ENCODE data around the gene PAM.

The PAM gene

DNA sequence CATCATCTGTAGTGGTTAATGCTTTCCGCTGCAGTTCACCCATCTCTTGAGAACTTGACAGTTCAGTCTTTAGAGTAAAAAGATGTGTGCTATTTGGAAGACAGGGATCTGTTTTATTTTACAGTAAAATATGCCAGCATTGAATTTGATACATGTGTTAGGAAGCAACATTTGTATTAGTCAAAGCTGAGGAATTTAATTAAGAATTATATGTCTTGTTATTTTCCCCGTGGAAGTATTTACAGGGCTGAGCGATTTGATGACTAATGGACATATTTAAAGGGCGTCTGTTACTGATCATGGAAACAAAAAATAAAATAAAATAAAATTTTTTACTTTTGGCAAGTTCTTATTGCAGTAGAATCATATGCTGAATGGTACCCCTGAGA is 101.3 kb downstream of the PAM start:
- no peak overlapping the region for H3K4me3 ChIP-seq (ENCODE audit: low read depth, low read length)

DNA sequence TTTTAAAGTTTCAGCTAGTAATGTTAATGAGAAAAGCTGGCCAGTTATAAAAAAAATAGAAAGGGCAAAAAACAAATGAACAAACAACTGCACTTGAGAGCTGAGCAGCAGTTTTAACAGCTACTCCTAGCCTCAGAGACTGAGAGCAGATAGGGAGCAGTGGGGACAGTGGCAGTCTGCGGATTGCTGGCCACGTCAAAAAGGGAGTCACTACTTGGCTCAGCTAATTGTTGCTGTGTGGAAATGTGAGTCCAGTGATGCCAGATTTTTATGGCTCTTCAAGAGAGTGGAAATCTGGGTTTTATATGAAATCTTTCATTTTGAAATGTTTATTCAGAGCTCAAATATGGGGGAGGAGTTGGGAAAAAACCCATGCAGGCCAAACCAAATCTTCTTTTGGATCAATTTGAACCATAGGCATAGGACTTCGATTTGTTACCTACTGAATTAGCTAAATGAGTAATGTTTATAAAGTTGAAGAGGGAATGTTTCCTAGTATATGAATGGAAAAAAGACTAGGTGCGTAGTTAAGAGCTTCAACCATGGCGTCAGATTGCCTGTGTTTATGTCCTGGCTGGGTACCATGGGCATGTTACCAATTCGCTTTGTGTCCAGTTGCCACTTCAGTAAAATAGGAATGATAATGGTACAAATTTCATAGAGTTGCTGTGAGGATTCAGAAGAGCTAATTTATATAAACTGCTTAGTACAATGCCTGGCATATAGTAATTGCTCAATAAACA is 102.1 kb downstream of the PAM start:
- H3K4me3 ChIP-seq (ENCODE audit: low read depth, low read length), result no peak overlapping the region

DNA sequence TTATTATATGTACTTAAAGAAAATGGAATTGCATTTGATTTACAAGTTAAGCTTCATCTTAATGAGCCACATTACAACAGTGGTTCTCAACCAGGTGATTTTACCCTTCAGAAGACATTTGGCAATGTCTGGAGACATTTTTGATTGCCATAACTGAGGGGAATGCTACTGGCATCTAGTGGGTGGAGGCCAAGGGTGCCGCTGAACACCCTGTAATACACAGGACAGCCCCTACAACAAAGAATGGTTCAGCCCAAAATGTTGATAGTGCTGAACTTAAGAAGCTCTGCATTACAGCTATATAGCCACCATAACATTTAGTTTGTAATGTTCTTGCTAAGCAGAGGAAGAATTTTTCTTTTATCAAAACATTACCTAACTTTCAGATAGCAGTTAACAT is 103.1 kb downstream of the PAM start:
- H3K4me3 ChIP-seq (ENCODE audit: low read depth, low read length), result no peak overlapping the region

DNA sequence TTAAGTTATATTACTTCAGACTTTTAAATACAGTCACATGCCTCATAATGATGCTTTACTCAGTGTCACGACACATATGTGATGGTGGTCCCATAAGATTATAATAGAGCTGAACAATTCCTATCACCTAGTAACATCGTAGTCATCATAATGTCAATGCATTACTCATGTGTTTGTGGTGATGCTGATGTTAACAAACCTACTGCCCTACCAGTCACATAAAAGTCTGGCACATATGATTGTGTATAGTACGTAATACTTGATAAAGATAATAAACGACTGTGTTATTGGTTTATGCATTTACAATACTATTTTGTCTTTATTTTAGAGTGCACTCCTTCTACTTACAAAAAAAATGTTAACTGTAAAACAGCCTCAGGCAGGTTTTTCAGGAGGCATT is 103.7 kb downstream of the PAM start:
- no peak overlapping the region for H3K4me3 ChIP-seq (ENCODE audit: low read depth, low read length)

DNA sequence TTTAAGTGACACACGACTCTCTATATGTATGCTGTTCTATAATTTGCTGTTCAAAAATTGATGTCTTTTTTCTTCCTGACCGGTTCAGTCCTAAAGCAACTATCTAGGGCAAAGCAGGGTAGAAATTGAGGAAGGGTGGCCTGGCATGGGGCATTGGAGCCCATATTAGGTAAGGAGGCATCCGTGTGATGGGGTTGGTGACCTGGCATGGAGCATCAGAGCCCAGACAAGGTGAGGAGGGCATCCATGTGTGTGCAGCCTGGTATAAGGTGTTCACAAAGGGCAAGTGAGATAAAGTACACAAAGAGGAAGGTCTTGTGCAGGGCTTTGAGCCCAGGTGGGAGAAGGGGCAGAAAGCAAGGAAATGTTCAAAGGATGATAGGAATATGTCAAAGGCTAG is 104.9 kb downstream of the PAM start:
- H3K4me3 ChIP-seq (ENCODE audit: low read depth, low read length), result no peak overlapping the region

DNA sequence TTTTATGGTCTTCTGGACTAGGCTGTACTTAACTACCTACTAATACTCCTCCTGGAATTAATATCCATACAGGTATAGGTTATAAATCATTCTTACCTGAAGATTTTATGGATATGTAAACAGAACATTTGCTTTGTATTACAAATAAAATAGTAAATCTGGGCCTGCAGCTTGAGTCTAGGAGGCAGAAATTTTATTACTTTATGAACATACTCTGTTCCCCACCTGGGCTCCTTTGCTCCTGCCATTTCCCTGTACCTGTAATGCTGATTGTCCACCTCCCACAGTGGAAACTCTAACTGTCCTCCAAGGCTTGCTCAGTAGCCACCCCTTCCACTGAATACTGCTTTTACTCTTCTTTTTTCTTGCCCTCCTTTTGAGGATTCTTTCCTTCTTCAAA is 108.0 kb downstream of the PAM start:
- H3K4me3 ChIP-seq (ENCODE audit: low read depth, low read length), result no peak overlapping the region

DNA sequence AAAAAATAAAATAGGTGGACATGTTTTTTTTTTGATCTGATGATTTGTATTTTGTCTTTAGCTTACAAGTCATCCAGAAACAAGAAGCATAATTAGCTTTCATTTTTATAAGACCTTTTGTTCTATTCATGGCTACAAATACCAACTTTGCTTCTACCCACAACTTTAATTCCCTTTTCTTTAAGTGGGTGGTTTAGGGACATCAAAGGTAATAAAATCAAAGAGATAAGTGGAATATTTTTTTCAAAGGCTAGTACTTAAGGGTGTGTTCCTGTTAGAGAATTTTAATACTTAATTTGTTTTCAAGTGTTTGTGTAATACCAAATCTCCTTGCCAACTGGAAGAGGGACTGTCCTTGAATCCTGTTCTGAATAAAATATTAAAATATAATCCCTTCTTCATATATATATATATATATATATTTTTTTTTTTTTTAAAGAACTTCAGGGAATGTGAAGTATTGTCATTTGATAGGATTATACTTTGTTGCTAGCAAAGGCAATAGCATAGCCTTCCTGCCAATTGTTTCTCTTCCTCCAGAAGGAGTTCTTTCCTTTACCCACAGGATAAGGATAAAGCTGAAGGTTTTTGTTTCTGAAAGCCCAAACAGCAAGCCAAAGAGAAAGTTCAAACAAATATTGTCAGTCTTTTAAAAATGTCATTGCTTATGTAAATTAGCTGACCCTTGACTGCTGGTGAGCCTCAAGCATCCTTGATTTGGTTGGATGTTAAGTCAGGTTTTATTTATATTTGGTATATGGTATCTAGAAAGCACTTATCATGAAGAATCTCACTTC is 108.9 kb downstream of the PAM start:
- H3K4me3 ChIP-seq (ENCODE audit: low read depth, low read length), result no peak overlapping the region

DNA sequence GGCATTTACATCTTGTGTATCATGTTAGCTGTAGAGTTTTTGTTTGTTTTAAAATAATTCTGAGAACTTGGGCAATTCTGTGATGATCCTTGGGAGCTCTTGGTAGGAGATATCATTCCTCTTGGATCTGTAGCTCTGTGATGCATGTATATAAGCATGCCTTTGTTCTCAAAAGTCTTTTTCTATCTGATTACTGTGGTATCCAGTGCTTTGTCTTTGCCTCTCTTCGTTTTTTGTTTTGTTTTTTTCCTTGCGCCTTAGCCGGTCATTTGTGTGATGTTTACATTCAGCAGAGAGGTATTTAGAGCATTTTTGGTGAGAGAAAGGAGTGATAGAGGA is 110.0 kb downstream of the PAM start:
- H3K4me3 ChIP-seq (ENCODE audit: low read depth, low read length), result peak overlapping the region; percentile 69

DNA sequence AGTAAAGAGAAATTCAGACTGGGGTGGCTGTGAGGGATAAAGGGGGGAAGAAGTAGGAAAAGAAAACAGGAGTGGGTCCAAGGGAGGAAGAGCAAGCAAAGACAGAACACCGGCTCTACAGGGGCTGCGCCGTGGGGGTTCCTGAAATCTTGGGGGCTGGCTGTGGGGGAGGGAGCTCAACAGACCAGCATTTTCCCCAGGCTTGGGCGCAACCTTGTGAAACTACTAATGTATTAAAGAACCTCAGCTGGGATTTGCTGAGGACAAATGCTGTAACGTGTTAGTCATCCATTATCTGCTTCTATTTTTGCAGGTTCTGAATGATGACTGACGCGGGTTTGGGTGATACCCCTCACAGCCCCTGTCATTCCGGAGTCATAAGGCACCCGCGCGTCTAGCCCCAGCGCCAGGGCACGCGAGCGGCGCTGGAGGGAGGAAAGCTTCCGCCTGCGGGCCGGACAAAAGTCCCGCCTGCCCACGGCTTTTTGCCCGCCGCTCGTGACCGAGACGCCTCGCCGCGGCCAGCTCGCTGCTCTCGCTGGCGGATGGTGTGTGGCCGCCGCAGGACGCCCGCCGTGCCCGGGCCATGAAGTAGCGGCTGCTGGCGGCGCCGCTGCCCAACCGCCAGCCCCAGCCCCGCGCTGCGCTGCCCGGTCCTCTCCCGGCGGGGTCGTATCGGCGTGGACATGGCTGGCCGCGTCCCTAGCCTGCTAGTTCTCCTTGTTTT is 110.6 kb downstream of the PAM start:
- H3K4me3 ChIP-seq (ENCODE audit: low read depth, low read length), result peak overlapping the region; percentile 69

DNA sequence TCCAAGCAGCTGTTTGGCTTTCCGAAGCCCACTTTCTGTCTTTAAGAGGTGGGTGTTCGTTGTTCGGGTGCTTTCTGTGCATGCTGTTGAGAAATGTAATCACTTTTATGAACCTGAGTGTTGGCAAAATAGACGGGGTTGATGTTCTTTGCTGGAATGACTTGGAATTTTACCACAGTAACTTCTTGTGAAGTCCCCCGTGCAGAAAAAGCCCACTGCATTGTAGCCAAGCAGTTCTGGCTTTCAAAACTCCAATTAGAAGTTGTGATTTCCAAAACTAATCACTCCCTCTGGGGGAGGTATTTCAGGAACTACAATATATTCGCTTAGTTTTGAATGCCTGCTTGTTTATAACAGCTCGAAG is 111.1 kb downstream of the PAM start:
- peak overlapping the region; percentile 69 for H3K4me3 ChIP-seq (ENCODE audit: low read depth, low read length)

DNA sequence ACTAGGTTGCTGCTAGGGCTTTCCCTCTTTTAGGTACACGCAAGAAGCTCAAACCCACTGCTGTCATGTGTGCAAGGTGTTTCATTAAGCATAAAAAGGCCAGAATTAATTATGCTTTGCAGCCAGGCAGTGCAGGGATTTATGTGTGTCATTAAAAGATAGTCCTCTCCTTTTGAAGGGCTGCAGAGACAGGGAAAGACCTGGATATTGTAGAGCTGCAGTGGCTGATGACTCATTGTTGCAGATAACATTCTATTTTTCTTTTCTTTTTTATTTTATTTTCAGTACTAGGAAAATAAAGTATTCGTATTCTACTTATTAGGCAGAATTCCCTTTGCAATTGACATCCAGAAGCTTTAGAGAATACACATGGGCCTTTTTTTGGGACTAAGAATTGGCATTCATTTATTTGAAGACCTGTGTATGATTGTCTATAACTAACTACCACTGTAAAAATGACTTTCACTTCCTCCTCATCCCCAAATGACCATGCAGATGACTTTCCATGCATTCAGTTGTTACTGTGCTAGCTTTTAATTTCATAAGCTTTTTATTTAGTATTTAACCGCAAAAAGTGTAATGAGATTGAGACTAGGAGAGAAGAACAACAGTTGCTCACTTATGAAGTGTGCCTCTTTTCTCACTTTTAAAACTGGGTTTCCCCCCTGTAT is 113.0 kb downstream of the PAM start:
- H3K4me3 ChIP-seq (ENCODE audit: low read depth, low read length), result no peak overlapping the region

DNA sequence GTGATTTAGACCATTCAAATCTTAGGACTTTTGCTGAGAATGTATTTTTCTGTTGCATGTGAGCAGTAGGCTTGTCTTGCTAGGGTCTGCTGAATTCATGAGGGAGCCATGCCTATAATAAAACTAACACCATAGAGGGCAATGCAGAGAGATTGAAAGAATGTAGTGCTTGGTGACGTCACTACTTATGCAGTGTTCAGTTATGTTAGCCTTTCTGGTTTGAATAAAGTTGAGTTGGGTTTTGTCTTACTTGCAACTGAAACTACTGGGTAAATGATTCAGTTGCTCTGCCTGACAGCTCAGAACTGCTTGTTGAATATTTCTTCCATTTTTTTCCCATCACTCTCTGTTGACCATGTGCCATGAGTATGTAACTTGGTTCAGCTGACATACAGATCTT is 114.1 kb downstream of the PAM start:
- H3K4me3 ChIP-seq (ENCODE audit: low read depth, low read length), result no peak overlapping the region

DNA sequence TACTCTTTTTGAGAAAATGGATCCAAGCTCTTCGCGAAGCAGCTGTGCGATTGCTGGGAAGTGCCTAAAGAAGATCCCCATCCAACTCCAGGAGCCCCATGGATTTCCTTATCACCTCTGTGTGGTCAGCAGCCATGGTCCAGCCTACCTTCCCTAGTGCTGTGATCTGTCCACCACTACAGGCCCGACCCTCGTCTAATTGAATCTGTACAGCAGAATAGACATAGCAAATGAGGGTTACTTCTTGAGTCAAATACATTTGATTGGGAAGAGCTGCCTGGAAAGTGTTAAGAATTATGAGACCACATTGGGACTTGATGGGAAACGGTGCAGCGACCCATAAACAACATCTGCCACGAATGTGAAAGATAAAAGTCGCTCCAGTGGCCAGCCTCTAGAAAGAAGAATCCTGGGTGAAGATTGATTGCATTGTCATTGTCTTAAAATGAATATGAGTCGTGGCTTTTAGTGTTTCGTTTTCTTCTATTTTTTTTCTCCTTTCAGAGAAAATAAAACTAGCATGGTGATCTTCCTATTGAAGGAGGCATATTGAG is 118.4 kb downstream of the PAM start:
- no peak overlapping the region for H3K4me3 ChIP-seq (ENCODE audit: low read depth, low read length)

DNA sequence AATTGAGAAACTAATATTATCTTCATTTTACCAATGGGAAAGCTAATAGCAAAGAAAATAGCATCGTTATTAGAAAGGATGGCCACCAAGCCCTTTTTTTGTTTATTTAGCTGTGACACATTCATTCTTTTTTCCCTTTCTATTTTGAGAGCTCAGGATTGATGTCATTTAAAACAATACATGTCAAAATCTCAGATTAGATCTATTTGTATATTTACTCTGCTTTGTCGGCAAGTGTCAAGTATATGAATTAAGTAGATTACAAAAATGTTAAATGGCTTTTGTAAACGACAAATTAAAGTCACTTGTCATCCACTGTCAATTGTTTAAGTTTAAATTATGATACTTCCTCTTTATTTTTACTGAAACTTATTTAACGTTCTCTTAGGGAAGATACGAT is 118.9 kb downstream of the PAM start:
- no peak overlapping the region for H3K4me3 ChIP-seq (ENCODE audit: low read depth, low read length)

DNA sequence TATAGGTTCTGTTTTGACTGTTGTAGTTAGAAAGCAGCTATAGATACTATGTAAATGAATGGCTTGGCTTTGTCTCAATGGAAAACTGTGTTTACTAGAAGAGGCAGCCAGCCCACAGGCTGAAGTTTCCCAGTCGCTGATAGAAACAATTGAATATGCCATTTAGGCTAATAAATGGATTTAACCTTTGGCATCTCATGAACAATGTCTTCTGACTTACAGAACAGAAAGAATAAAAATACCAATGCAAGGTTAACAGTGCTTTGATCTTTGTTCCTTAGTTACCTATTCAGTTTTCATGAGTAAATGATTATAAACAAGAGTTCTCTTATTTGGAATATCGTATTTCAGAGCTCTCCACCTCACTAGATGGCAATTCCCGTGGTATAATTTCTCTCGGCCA is 120.6 kb downstream of the PAM start:
- H3K4me3 ChIP-seq (ENCODE audit: low read depth, low read length), result no peak overlapping the region

DNA sequence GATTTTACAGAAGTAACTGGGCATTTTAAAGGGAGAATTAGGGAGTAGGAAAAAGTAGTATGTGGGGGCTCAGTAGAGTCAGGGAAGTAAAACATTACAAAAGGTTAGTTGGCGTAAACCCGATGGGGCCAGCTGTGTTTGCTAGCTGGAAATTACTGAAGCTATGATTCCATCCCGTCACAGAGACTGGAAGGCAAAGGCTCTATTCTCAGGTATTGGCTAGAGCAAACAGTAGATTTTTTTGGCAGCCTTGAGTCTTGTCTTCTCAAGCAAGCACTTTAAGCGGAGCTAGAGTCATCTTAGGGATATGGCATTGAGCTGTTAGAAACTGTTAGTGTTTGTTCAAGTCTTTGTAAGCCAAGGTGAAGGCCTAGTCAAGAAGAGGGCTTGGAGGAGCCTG is 121.5 kb downstream of the PAM start:
- no peak overlapping the region for H3K4me3 ChIP-seq (ENCODE audit: low read depth, low read length)

DNA sequence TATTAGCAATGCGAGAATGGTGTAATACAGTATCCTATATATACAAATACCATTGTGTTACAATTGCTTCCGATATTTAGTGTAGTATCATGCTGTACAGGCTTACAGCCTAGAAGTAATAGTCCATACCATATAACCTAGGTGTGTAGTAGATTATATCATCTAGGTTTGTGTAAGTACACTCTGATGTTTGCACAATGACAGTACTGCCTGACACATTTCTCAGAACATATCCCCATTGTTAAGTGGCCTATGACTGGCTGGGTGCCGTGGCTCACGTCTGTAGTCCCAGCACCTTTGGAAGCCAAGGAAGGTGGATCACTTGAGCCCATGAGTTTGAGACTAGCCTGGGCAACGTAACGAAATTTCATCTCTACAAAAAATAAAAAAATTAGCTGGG is 124.6 kb downstream of the PAM start:
- H3K4me3 ChIP-seq (ENCODE audit: low read depth, low read length), result no peak overlapping the region

DNA sequence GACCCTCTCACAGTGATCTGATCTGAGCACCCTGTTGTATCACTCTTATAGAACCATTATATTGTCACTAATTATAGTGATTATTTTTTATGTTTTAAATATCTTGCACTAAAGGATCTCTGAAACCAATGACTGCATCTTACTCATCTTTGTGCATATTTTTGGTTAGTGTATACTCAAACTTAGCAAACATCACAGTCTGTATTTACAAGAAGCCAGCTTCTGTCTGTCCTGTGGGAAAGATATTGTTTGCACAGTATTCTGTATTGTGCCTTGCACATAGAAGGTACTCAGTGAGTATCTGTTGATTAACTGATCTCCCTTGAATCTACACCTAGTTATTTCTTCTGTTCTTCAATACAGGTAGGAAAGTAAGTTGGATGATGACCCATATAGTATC is 131.5 kb downstream of the PAM start:
- H3K4me3 ChIP-seq (ENCODE audit: low read depth, low read length), result no peak overlapping the region

DNA sequence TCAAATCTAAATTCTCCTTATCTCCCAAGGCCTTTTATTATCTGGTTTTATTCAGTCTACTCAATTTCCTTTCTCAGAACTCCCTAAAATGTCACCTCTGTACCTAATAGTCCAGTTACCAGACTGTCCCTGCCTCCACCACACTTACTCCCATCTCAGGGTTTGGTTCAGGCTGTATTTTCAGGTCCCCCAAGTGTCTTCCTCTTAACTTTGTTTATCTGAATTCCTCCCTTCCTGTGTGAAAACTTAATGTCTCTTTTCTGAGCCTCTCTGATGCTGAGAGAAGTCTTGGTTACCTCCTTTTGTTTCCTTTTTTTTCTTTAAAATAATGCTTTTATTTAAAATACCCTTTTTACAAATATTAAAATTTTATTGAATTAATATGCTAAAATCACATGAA is 133.4 kb downstream of the PAM start:
- H3K4me3 ChIP-seq (ENCODE audit: low read depth, low read length), result no peak overlapping the region

DNA sequence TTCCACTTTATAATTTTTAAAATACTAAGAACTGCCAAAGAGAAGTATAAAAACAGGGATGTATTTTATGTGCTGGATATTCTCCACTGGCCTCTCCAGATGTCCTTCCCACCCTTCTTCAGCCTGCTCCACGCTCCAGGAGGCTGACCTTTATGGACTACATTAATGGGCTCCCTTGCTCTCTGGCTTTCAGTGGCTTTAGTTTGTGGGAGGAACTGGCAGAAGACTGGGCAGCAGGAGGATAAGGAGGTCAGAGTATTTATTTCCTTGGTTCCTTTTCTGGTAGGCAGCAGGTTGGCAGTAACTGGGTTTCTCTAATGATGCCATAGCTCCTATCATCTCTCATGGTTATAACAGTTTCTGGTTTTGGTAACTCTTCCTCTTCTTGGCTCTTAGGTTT is 133.9 kb downstream of the PAM start:
- no peak overlapping the region for H3K4me3 ChIP-seq (ENCODE audit: low read depth, low read length)

DNA sequence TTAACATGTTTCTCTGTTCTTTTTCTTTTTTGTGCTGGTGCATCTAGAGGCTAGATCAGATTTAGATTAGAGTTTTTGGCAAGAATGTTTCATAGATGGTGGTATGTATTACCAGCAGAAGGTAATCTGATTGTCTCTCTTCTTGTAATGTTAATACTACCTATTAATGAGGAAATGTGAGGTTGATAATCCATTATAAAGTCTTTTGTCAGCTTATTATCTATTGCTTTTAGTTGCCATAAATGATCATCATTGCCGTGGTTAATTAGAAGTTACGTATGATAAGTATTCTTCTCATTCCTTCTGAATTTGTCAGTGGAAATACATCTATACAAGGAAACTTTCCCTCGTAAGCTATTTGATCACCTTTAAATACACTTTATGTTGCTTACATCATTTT is 135.0 kb downstream of the PAM start:
- H3K4me3 ChIP-seq (ENCODE audit: low read depth, low read length), result no peak overlapping the region
